ENCODE results near the gene RTN1. TPM values are rescaled to one million over a fixed set of nuclear protein-coding genes. Genes with fewer than 3 reads are reported as not detected.

RTN1 gene
- total RNA-seq, 1 donor: under 0.01 TPM

DNA sequence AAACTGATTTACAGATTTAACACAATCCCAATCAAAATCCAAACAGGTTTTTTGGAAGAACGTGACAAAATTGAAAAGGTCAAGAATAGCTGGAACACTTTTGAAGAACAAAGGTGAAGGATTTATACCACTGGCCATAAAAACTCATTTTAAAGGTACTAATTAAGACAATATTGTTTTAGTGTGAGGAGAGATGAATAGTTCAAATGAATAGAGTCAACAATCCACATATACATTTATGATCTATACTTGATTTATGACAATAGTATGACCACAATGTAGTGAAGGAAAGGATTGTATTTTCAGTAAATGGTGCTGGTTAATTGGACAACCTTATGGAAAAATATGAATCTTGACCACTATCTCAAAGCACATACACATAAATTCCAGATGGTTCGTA lies 323.3 kb downstream of the RTN1 start:
- TF ChIP-seq, protein P1, sequence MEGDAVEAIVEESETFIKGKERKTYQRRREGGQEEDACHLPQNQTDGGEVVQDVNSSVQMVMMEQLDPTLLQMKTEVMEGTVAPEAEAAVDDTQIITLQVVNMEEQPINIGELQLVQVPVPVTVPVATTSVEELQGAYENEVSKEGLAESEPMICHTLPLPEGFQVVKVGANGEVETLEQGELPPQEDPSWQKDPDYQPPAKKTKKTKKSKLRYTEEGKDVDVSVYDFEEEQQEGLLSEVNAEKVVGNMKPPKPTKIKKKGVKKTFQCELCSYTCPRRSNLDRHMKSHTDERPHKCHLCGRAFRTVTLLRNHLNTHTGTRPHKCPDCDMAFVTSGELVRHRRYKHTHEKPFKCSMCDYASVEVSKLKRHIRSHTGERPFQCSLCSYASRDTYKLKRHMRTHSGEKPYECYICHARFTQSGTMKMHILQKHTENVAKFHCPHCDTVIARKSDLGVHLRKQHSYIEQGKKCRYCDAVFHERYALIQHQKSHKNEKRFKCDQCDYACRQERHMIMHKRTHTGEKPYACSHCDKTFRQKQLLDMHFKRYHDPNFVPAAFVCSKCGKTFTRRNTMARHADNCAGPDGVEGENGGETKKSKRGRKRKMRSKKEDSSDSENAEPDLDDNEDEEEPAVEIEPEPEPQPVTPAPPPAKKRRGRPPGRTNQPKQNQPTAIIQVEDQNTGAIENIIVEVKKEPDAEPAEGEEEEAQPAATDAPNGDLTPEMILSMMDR (IDR thresholded peaks at IDR 0.05; ENCODE audit: extremely low read depth, low read depth, low read length): no peak
- Histone ChIP-seq H4K20me1 (ENCODE audit: insufficient read depth, low read length) (no peaks in the 10 kb centered on the region), H3K27ac (ENCODE audit: low read depth, low read length) (no peak overlapping the region), H3K36me3 (ENCODE audit: insufficient read depth, low read length) (no peaks in the 10 kb centered on the region), H3K9me3 (ENCODE audit: low read depth, low read length) (no peaks in the 10 kb centered on the region), H2AFZ (ENCODE audit: low read length) (no peak overlapping the region), H3K4me2 (ENCODE audit: insufficient read depth, low read length) (no peak overlapping the region), H3K4me1 (ENCODE audit: insufficient read depth, low read length) (peaks cover 6% of the 10 kb centered on the region), H3K79me2 (ENCODE audit: insufficient read depth, low read length) (no peaks in the 10 kb centered on the region), H3K4me3 (ENCODE audit: insufficient read depth, low read length) (no peak overlapping the region), H3K27me3 (ENCODE audit: insufficient read depth, low read length) (peaks cover 4% of the 10 kb centered on the region)
- no peak for DNase-seq (ENCODE audit: insufficient read length, low spot score, missing footprints)

Small RNAs within 50 kb of the gene (small RNA-seq; reads per million reads assigned to genes)
- gene MIR5586: not detected

Other genes starting within 250 kb of the RTN1 start
- gene LRRC9, start 49.4 kb upstream of the RTN1 start, total RNA-seq: not detected in 2 replicates
- gene PCNX4, start 221.1 kb upstream of the RTN1 start, total RNA-seq: 86.3 and 101 TPM in 2 replicates

All from osteoblast (primary cell).